HEK293 (cell line): ENCODE measurements around the gene SMLR1.

Experiments
- CTCF ChIA-PET: fragments of 350-600 bp; formaldehyde crosslinking; extraction: SDS; loops from one replicate; lab custom pipeline; 2021; ENCODE audit warnings: antibody characterized with exemption; lab: Yijun Ruan, JAX
- POLR2A ChIA-PET: fragments of 300-600 bp; formaldehyde crosslinking; extraction: SDS; loops from one replicate; lab custom pipeline; 2020; ENCODE audit warnings: antibody characterized with exemption, inconsistent platforms; lab: Yijun Ruan, JAX
- H3K27ac ChIP-seq: fragments of 200-500 bp; sonication (Bioruptor generic); 2 replicates; pipeline ENCODE4 v1.5.1; 2014; ENCODE audit warnings: low read depth, low read length, control low read depth, inconsistent platforms; ENCODE audit errors: extremely low read depth
- H3K36me3 ChIP-seq, 2 experiments: fragments of 200-500 bp in 1 of 2; sonication (Bioruptor generic) in 1 of 2; 1 replicate in 1 of 2; 2 replicates in 1 of 2; pipeline ENCODE4 v1.5.1; 2014 to 2017; ENCODE audit warnings: inconsistent platforms in 2 of 2, low read length in 2 of 2; ENCODE audit not compliant: control insufficient read depth in 2 of 2, insufficient read depth in 1 of 2
- H3K4me1 ChIP-seq: fragments of 200-500 bp; sonication (Bioruptor generic); 2 replicates; pipeline ENCODE4 v1.5.1; 2014; ENCODE audit warnings: mild to moderate bottlenecking, low read length, inconsistent platforms; ENCODE audit not compliant: control insufficient read depth, insufficient read depth
- H3K4me3 ChIP-seq: 2 replicates; pipeline ENCODE4 v1.5.1; 2011; ENCODE audit warnings: low read depth, mild to moderate bottlenecking, control low read depth, low read length, moderate library complexity
- H3K9me3 ChIP-seq: fragments of 200-500 bp; sonication (Bioruptor generic); 2 replicates; pipeline ENCODE4 v1.5.1; 2014; ENCODE audit warnings: low read depth, low read length, inconsistent platforms; ENCODE audit not compliant: control insufficient read depth, insufficient read depth
- GFI1B ChIP-seq: fragments of 450-650 bp; formaldehyde crosslinking; IDR thresholded peaks from 2 replicates; pipeline ENCODE4 v1.5.1; 2016; ENCODE audit warnings: missing biosample characterization, missing genetic modification characterization
- KLF9 ChIP-seq: fragments of 450-650 bp; formaldehyde crosslinking; IDR thresholded peaks from 2 replicates; pipeline ENCODE4 v1.5.1; 2016; ENCODE audit warnings: missing biosample characterization, missing genetic modification characterization, low read depth
- SP2 ChIP-seq: fragments of 450-650 bp; formaldehyde crosslinking; IDR thresholded peaks from 2 replicates; pipeline ENCODE4 v1.5.1; 2016; ENCODE audit warnings: missing biosample characterization, missing genetic modification characterization
- SP7 ChIP-seq: fragments of 450-650 bp; formaldehyde crosslinking; IDR thresholded peaks from 2 replicates; pipeline ENCODE4 v1.5.1; 2016; ENCODE audit warnings: missing biosample characterization, missing genetic modification characterization
- ZNF223 ChIP-seq: fragments of 450-650 bp; formaldehyde crosslinking; IDR thresholded peaks from 2 replicates; pipeline ENCODE4 v1.5.1; 2016; ENCODE audit warnings: missing biosample characterization, missing genetic modification characterization
- ZNF266 ChIP-seq: fragments of 450-650 bp; formaldehyde crosslinking; IDR thresholded peaks from 2 replicates; pipeline ENCODE4 v1.5.1; 2016; ENCODE audit warnings: missing biosample characterization, missing genetic modification characterization, low read depth
- ZNF280D ChIP-seq: fragments of 450-650 bp; formaldehyde crosslinking; IDR thresholded peaks from 2 replicates; pipeline ENCODE4 v1.5.1; 2016; ENCODE audit warnings: missing biosample characterization, missing genetic modification characterization
- ZNF366 ChIP-seq: fragments of 450-650 bp; formaldehyde crosslinking; conservative IDR thresholded peaks from 2 replicates; pipeline ENCODE4 v1.5.1; 2016; ENCODE audit warnings: missing biosample characterization, missing genetic modification characterization
- ZNF416 ChIP-seq: fragments of 450-650 bp; formaldehyde crosslinking; IDR thresholded peaks from 2 replicates; pipeline ENCODE4 v1.5.1; 2016; ENCODE audit warnings: missing biosample characterization, missing genetic modification characterization
- ZNF558 ChIP-seq: fragments of 450-650 bp; formaldehyde crosslinking; IDR thresholded peaks from 2 replicates; pipeline ENCODE4 v1.5.1; 2016; ENCODE audit warnings: missing biosample characterization, missing genetic modification characterization
- ZNF660 ChIP-seq: fragments of 450-650 bp; IDR thresholded peaks from 2 replicates; pipeline ENCODE4 v1.5.1; 2018; ENCODE audit warnings: missing biosample characterization, mild to moderate bottlenecking, missing genetic modification characterization
- ZNF791 ChIP-seq: fragments of 450-650 bp; formaldehyde crosslinking; IDR thresholded peaks from 2 replicates; pipeline ENCODE4 v1.5.1; 2016; ENCODE audit warnings: missing biosample characterization, missing genetic modification characterization
- ZNF792 ChIP-seq: fragments of 450-650 bp; formaldehyde crosslinking; IDR thresholded peaks from 2 replicates; pipeline ENCODE4 v1.5.1; 2016; ENCODE audit warnings: missing biosample characterization, missing genetic modification characterization
- ZSCAN5A ChIP-seq: fragments of 450-650 bp; formaldehyde crosslinking; IDR thresholded peaks from 2 replicates; pipeline ENCODE4 v1.5.1; 2016; ENCODE audit warnings: missing biosample characterization, missing genetic modification characterization
- TF ChIP-seq, protein P1 (sequence below): fragments of 450-650 bp; formaldehyde crosslinking; IDR thresholded peaks from 2 replicates; pipeline ENCODE4 v1.5.1; 2016; ENCODE audit warnings: missing biosample characterization, missing genetic modification characterization

SMLR1 gene

DNA sequence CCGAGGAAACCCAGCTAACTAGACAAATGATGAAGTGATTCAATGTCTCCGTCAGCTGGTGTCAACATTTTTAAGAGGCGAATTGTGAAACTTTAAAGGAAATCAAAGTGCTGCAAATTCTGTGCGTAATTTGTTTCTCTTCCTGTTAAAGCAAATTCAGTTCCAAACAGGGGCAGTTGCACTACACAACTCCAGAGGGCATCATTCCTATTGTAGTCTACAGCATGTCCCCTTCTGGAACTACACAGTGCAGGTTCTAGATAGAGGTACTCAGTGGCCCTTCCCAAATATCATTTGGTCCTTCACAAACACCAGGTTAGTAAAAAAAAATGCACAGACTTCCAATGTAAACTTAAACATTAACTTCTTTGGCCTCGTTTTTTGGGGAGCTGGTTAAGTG, 38.3 kb upstream of the SMLR1 start:
- Histone ChIP-seq H3K4me3 (no peak overlapping the region), H3K27ac (no peak overlapping the region), H3K36me3 (no peaks in the 10 kb centered on the region), H3K4me1 (no peaks in the 10 kb centered on the region), H3K9me3 (no peaks in the 10 kb centered on the region)
- ChIA-PET CTCF (interaction anchor here (0.6 to 2.3 kb wide), 7 partner anchors 26 to 423 kb away, joined by 3 to 8 read pairs (median 4); partner anchors contain the start of gene TMEM200A), POLR2A (no interaction called here)
- TF ChIP-seq ZNF223 (tag by site-specific recombination): no peak
- TF ChIP-seq SP2 (tag by site-specific recombination): no peak
- TF ChIP-seq ZNF792 (tag by site-specific recombination): no peak
- TF ChIP-seq ZNF366: no peak
- TF ChIP-seq ZNF416 (tag by site-specific recombination): no peak
- no peak for TF ChIP-seq KLF9 (tag by site-specific recombination)
- no peak for TF ChIP-seq ZNF660

DNA sequence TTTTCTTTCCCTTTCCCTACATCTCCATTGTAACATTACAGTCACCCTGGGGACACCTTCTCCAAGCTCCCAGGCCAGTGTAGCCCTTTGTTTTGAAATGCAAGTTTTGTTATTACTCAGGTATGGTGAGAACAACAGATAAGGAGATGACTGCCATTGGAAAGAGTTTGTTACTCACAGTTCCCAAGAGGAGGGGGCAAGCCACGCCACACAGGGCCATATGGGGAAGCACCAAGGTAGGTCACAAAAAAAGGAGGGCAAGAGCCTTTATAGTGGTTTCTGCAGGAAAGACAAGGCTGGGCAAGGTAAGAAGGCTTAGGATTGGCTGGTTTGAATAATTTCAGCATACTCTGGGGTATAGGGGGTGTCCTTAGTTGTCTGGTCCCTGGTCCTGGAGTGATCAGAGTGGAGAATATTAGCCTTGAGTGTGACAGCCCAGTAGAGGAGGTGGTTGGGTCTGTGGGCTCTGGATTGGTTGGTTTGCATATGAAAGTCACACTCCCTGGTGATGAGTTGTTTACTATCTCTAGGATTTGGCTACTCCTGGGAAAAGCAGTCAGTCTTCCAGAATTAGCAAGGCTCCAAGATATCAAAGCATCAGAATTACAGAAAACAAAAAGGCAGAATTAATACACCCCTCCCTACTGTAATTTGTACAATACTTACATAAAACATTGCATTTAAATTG, 33.1 kb upstream of the SMLR1 start:
- TF ChIP-seq SP7 (tag by site-specific recombination) (no peak), ZNF266 (tag by site-specific recombination) (peak; percentile 81)
- peaks cover 5% of the 10 kb centered on the region; the same call in 1 of the 2 replicates for H3K4me1 ChIP-seq
- ChIA-PET CTCF (no interaction called here), POLR2A (no interaction called here)
- no peak overlapping the region for H3K4me3 ChIP-seq
- H3K9me3 ChIP-seq: no peaks in the 10 kb centered on the region; the same call in 1 of the 2 replicates
- H3K36me3 ChIP-seq: no peaks in the 10 kb centered on the region
- H3K27ac ChIP-seq: no peak overlapping the region

DNA sequence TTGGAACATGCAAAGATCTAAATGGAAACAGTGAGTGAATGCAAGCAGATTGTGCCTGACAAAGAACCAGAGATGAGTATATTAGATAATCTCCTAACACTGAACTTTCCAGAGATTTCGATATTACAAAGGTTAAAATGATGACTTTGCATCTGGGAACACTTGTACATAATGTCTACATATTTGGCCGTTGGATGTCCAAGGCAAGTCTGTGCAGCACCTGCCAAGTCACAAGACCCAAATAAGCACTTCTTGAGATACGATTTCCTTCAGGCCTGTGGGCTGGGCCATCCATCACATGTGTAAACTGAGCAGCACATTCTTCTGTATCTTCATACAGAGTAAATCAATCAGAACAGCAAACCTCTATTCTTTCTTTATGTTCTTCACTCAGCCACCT, 32.5 kb upstream of the SMLR1 start:
- H3K4me1 ChIP-seq: peaks cover 5% of the 10 kb centered on the region; the same call in 1 of the 2 replicates
- TF ChIP-seq ZSCAN5A (tag by site-specific recombination) (no peak), ZNF280D (tag by site-specific recombination) (no peak), ZNF791 (tag by site-specific recombination) (no peak), GFI1B (tag by site-specific recombination) (no peak), ZNF558 (tag by site-specific recombination) (no peak)
- TF ChIP-seq, protein P1, sequence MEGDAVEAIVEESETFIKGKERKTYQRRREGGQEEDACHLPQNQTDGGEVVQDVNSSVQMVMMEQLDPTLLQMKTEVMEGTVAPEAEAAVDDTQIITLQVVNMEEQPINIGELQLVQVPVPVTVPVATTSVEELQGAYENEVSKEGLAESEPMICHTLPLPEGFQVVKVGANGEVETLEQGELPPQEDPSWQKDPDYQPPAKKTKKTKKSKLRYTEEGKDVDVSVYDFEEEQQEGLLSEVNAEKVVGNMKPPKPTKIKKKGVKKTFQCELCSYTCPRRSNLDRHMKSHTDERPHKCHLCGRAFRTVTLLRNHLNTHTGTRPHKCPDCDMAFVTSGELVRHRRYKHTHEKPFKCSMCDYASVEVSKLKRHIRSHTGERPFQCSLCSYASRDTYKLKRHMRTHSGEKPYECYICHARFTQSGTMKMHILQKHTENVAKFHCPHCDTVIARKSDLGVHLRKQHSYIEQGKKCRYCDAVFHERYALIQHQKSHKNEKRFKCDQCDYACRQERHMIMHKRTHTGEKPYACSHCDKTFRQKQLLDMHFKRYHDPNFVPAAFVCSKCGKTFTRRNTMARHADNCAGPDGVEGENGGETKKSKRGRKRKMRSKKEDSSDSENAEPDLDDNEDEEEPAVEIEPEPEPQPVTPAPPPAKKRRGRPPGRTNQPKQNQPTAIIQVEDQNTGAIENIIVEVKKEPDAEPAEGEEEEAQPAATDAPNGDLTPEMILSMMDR (tag by site-specific recombination): no peak
- no peak overlapping the region for H3K4me3 ChIP-seq
- no peak overlapping the region for H3K27ac ChIP-seq
- ChIA-PET POLR2A (no interaction called here), CTCF (no interaction called here)
- H3K36me3 ChIP-seq: no peaks in the 10 kb centered on the region
- no peaks in the 10 kb centered on the region; the same call in 1 of the 2 replicates for H3K9me3 ChIP-seq
